GOT3 (cell line): ENCODE measurements around the gene FAM47E.
"Not testable (repeated sequence)": the region's sequence is repeated elsewhere in the genome, so short reads cannot be mapped to it uniquely, and the experiment has no call there.

Source experiments
- DNase-seq: peaks from one replicate; lab custom pipeline; 2025; ENCODE audit warnings: mixed read lengths; lab: John Stamatoyannopoulos, UW

Gene FAM47E

DNA sequence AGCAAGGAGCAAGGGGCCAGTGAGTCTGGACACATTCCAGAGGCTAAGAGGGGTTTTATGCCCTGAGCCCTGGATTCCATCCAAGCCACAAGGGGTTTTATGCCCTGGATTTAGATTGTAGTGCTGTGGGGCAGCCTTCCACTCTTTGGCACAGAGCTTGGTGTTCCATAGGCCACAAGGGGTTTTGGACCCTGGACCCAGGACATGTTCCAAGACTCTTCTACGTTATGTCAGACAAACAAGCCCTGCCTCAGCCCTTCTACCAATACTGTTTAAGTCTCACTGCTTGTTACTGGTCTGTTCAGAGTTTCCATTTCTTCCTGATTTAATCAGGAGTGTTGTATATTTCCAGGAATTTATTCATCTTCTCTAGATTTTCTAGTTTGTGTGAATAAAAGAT, 25.1 kb upstream of the FAM47E start:
- DNase-seq, result no peak

DNA sequence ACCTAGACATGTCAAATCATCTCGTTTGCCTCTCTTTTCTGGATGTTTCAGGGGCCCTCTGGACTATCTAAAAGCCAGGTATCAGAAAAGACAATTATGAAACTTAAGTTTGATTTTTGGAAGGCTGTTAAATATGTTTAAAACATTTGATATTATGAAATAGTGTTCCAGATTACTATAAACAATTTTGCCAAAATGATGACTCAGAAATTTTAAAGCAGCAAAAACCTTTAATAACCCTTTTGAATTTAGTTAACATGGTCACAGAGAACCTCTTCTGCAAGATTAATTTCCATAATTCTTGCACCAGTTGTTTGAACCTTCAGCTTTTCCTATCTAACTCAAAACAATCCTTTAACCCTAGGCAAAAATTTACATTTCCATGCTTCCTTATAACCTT, 18.8 kb upstream of the FAM47E start:
- DNase-seq, result no peak

DNA sequence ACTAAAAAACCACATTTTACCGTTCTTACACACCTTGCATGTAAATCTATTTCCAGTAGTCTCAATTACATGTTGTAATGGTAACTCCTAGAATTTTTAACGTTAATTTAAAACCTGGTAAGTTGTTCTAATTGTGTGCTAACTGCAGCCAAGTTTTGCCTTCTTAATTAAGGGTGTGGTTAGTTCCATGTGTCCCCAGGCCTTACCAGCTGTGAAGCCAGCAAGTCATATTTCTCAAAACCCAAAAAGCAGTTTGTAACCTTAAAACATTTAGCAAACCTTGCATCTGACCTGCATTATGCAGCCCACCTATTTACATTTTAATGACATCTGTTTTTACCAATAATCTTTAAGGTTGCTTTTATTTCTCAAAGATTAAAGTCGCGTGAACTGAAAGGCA, 18.4 kb upstream of the FAM47E start:
- DNase-seq, result no peak

DNA sequence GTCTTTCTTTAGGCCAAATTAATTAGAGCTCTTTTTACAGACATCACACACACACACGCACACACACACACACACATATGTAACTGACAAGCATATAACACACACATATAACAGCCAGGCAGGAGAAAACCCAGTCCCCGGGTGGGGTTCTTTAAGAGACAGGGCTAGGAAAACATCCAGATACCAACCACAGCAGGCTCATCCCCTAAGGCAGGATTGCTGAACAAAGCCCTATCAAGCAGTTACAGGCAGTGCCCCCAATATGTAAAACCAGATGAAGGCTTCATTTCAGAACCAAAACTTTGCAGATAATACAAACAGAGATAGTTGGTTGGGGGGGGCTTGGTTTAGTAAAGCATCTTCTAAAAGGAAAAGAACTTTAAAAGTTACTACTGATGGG, 18.0 kb upstream of the FAM47E start:
- no peak for DNase-seq

DNA sequence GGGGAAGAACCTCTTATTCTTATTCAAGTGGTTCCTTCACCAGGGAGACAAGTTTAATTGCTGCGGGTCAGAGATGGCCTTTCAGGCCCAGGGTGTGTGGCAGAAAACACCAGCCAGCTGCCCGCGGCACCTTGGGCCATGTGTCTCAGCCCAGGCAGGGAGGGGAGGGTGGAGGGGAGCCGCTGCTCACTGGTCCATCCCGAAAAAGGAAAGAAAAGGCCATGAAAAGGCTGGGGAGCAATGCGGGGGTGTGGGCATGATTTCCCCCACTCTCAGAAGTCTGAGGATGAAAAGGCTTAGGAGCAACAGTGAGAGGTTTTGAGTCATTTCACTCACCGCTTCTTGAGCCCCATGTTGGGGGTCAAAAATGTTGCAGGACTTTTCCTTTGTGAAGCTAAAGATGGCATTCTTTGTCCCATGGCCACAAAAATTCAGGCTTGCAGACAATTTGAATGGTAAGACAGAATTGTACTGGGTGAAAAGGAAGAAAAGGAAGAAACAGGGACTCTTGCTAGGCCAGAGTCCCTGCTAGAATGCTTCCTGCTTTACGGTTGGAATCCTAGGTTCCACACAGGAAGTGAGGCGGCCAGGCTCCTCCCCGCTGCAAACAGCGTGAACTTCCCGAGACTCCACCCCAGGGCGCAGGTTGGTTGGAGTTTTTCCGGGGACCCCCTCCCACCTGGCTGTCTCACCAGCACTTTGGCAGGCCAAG, 17.4 kb upstream of the FAM47E start:
- no peak for DNase-seq

DNA sequence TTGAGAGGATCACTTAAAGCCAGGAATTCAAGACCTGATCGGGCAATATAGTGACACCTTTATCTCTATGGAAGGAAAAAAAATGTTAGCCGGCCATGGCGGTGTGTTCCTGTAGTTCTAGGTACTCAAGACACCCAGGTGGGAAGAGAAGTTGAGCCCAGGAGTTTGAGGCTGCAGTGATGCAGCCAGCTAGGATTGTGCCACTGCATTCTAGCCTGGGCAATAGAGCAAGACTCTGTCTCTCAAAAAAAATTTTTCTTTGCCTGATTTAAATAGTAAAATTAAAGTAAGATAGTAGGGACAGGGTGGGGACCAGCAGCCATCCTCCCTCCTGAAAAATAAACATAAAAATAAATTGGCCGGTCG, 16.9 kb upstream of the FAM47E start:
- DNase-seq, result no peak

DNA sequence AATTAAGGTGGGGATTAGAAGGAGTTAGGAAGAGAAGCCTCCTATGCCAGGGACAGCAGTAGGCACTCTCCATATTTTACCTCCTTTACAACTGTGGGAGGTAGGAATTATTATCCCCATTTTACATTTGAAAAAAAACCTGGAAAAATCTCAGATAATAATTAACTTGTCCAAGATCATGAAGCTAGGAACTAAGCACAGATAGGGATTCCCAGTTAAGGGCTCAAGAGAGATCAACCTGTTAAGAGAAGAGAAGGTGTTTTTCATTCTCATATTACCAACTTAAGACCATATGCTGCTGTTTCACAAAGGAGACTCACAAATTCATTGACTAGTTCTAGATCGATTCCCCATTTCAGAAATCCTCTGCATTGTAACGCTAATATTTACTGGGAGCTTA, 16.1 kb upstream of the FAM47E start:
- no peak for DNase-seq

DNA sequence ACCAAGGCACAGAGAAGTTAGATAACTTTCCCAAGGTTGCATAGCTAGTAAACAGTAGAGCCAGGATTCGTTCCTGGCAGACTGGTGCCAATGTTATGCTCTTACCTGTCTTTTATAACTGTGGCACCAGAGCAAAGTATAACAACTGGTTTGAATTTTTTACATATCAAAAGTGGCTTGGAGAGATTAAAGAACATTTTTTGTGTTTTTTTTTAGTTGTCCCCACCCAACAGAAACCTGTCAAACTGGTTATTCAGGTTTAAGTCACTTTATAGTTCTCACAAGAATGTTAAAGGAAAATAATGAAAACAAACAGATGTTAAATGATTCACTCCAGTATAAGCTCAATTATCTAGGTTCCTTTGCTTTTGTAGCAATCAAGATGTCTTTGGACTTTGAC, 15.6 kb upstream of the FAM47E start:
- no peak for DNase-seq

DNA sequence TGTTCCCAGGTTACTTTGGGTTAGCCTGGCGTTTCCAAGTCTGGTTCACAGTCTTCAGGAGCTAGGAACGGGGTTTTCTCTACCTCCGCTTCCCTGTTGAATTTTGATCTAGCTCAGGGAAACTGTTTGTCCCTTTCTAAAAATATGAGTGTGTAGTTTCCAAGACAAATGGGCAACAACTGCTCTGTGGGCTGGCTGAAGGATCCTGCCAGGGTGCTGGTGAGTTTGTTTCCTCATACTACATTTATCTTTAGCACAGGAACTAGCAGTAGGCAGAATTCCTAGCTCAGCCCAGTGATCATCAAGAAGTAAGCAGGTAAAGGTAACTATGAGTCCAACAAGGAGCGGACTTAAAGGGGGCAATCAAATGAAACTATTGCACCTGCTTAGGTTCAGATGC, 13.3 kb upstream of the FAM47E start:
- DNase-seq, result no peak

DNA sequence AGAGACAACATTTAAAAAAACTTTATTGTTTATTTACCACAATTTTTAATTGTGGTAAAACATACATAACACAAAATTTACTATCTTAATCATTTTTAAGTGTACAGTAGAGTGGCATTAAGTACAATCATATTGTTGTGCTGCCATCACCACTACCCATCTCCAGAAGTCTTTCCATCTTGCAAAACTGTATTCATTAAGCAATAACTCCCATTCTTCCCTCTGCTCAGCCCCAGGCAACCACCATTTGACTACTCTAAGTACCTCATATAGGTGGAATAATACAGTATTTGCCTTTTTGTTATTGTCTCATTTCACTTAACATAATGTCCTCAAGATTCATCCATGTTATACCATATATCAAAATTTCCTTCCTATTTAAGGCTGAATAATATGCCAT, 12.8 kb upstream of the FAM47E start:
- no peak for DNase-seq

DNA sequence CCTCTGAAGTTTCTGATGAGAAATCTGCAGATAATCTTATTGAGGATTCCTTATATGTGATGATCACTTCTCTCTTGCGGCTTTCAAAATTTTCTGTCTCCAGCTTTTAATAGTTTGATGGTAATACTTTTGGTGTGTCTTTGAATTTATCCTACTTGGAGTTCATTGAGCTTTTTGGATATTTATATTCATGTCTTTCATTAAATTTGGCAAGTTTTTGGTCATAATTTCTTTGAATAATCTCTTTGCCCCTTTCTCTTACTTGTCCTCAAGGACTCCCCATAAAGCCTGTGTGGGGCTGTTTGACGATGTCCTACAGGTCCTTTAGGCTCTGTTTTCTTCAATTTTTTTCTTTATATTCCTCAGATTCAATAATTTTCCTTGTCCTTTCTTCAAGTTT, 11.3 kb upstream of the FAM47E start:
- DNase-seq, result no peak

DNA sequence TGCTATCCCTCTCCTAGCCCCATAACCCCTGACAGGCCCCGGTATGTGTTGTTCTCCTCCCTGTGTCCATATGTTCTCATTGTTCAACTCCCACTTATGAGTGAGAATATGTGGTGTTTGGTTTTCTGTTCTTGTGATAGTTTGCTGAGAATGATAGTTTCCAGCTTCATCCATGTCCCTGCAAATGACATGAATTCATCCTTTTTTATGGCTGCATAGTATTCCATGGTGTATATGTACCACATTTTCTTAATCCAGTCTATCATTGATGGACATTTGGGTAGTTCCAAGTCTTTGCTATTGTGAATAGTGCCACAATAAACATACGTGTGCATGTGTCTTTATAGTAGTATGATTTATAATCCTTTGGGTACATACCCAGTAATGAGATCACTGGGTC, 7.6 kb upstream of the FAM47E start:
- not testable (repeated sequence) for DNase-seq

DNA sequence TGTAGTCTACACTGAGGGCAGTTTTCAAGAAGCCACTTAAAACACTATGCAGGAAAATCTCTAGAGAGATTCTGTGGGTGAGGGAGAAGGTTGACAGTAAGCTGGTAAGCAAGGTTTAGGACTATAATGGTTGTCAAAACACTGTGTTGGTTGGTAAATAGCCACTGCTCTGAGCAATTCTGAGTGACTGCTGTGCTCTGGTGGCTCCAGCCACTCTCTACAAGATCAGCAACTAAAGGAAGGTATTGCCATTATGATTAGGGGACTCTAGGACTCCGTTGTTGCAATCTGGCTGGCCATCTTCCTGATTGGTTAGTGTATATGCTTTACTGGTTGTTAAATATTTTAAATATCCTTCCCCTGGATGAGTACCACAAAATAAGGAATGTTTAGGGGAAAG, 5.5 kb upstream of the FAM47E start:
- no peak for DNase-seq

DNA sequence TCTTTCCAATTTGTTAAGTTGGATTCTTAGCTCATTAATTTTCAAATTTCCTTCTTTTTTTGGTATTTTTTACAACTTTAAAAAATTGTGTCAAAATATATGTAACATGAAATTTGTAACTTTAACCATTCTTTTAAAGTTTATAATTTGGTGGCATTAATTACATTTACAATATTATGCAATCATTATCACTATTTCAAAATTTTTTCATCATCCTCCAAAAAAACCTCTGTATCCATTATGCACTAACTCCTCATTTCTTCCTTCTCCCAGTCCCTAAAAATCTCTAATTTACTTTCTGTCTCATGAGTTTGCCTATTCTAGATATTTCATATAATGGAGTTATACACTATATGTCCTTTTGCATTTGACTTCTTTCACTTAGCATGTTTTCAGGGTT, 4.7 kb upstream of the FAM47E start:
- no peak for DNase-seq

DNA sequence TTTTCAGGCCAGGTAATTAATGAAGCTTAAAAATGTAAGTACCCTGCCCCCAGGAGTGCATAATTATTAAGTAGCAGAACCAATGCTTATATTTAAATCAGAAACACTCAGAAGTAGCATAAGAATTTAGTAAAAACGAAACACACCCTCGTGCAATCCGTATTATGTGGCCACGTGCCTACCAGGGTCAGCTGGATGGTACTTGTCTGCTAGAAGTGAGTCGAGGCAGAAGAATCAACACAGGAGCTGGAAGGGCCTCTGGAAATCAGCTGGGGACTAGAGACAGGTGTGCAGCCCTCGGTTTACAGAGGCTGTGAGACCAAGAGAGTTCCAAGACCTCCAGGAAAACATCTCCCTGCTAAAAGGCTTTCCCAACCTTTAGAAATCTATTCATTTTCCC, 559 bp upstream of the FAM47E start:
- DNase-seq, result no peak

DNA sequence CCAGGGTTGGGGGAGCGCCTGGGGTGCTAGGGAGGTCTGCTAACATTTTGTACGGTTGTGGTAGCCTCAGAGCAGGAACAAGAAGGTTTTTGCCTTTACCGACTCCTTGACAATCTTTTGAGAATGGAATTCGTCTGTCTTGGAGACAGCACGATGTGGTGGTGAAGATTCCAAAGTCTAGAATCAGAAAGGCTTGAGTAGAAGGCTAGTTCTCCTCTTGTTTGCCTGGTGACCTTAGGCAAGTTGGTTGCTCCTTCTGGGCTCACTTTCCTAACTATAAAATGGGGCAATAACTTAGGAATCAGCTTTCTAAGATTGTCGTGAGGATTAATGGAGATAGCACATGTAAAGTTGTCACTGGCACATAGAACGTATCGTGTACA, 741 bp downstream of the FAM47E start:
- DNase-seq, result no peak

DNA sequence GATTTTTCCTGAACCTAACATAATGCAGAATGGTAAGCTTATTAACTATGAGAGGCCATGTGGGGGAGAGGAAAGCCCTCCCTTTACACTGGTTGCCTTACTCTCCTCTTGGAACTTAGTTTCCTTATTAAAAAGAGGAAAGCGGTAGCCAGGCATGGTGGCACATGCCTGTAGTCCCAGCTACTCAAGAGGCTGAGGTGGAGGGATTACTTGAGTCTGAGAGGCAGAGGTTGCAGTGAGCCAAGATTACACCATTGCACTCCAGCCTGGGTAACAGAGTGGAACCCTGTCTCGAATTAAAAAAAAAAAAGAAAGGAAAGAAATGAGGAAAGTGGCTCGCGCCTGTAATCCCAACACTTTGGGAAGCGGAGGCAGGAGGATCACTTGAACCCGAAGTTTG, 2.0 kb downstream of the FAM47E start:
- no peak for DNase-seq

DNA sequence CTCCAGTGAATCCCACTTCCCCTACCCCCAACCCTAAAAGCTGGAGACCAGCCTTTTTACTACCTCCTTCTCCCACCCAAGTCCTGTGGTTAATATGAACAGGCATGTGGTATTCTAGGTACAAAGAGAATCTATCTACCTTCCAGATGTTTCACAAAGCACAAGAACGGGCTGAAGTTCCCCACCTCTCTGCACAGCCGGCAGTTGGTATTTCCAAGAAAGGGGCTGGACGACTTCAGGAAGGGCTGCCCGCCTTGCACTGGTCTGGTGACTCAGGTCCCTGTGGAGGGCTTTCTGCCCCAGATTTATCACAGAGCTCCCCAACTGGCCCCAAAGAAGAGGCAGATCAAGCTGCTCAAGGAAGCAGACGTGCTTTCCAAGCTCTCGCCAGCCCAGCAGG, 4.5 kb downstream of the FAM47E start:
- no peak for DNase-seq

DNA sequence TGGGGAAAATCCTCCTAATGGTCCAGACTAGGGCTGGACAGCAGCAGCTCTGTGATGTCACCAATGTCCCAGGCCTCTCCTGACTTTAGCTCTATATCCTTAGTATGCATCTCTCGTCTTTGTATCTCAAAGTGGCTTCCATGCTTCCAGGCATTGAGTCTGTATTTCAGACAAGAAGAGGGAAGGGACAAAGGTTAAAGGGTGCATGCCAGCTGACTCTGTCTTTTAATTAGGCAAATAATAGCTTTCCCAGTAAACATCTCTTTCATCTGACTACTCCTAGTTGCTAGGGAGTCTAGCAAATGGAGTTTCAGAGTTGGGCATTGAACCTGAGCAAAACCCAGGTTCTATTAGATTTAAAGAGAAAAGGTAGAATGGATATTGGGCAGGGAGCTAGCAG, 5.4 kb downstream of the FAM47E start:
- DNase-seq, result no peak

DNA sequence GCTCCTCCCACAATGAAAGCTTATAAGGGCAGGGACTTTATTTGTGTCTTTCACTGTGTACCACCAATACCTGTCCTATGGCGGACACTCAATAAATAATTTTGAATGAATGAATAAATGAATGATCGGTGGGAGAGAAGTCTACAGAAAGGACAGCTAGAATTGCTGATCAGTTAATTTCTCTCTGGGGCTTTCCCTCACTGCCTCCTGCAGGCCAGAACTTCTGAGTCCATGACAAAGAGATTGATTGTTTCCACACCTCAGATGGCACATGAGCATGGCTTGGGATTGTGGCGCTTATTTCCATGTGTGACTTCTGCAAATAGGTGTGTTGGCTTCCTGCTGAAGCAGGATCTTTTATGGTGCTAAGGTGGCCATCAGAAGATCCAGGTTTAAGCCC, 6.3 kb downstream of the FAM47E start:
- DNase-seq, result no peak

DNA sequence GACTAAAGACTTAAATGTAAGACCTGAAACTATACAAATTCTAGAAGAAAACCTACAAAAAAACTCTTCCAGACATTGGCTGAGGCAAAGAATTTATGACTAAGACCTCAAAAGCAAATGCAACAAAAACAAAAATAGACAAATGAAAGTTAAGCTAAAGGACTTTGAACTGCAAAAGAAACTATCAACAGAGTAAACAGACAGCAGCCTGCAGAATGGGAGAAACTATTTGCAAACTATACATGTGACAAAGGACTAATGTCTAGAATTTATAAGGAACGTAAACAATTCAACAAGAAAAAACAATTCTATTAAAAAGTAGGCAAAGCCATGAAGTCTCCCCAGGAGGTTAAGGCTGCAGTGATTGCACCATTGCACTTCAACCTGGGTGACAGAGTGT, 9.1 kb downstream of the FAM47E start:
- no peak for DNase-seq

DNA sequence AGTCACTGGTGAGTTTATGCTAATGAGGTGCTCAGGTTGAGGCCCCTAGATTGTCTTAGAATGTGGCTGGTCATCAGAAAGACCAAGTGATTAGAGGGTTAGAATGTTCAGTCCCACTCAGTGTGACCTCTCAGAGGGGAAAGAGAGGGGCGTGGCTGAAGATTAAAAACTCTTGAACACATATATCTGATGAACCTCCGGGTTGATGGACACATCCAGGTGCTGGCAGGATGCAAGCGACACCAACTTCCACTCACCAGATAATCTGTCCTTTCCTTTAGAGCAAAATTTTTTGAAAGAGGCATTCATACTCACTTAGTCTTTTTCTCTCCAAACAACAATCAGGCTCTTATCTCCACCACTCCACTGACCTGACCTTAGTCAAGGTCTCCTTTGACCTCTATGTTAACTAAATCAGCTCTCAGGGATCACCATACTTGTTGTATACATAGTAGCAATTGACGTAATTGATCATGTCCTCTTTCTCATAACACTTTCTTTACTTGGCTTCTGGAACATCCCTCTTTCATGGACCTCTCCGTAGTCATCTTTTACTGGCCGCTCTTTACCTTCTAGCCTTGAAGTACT, 14.2 kb downstream of the FAM47E start:
- no peak for DNase-seq

DNA sequence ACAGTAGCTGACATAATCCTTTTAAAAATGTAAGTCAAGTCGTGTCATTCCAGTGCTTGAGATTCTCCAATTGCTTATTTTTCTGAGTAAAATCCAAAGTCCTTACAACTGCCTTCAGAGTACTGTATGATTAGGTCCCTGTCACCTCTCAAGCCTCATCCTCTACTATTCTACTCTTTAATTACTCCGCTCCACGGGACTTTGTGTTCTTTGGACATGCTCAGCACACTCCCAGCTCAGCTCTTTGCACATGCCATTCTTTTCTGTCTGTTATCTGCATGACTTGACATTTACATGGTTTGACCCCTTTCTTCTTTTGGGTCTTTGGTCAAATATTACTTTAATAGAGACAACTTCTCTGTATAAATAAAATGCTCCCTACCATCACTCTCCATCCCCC, 15.1 kb downstream of the FAM47E start:
- DNase-seq, result no peak

DNA sequence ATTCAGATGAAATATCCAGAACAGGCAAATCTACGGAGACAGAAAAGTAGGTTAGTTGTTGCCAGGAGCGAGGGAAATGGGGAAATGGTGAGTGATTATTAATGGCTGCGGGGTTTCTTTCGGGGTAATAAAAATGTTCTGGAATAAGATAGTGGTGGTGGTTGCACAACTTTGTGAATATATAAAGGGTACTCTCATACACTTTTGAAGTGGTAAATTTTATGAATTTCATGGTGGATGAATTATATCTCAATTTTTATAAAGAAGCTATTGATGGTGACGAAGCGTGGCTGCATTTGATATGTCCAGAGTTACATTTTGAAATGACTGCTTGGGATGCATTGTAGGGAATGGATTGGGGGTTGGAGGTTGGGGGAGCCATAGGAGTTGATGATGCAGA, 16.3 kb downstream of the FAM47E start:
- DNase-seq, result no peak
